ENCODE measurements around the gene FANCM.
"Not testable (repeated sequence)": the region's sequence is repeated elsewhere in the genome, so short reads cannot be mapped to it uniquely, and the experiment has no call there.

FANCM gene

GRCh38 chr14:45135659-45136395 is at the start of gene FANCM:
Gene FANCM, plus strand, starts transcription at chr14:45135930. Its CDS starts 102 bp downstream, at chr14:45136032.
- peak; percentile 99 for DNase-seq (ENCODE audit: low read depth)

GRCh38 chr14:45089813-45090212 is 45.9 kb upstream of the FANCM start:
- peak; percentile 45 for DNase-seq (ENCODE audit: low read depth)

- peak; percentile 45 for DNase-seq (ENCODE audit: low read depth)
Measured at GRCh38 chr14:45091710-45092109, 44.0 kb upstream of the FANCM start.

GRCh38 chr14:45094275-45094674 is 41.5 kb upstream of the FANCM start:
- no peak for DNase-seq (ENCODE audit: low read depth)

- DNase-seq (ENCODE audit: low read depth) = no peak
Measured at GRCh38 chr14:45095143-45095542, 40.6 kb upstream of the FANCM start.

GRCh38 chr14:45096218-45096617 is 39.5 kb upstream of the FANCM start:
- DNase-seq (ENCODE audit: low read depth) = no peak

GRCh38 chr14:45103806-45104205 is 31.9 kb upstream of the FANCM start:
- DNase-seq (ENCODE audit: low read depth) = no peak

- no peak for DNase-seq (ENCODE audit: low read depth)
Measured at GRCh38 chr14:45104561-45104960, 31.2 kb upstream of the FANCM start.

- peak; percentile 77 for DNase-seq (ENCODE audit: low read depth)
Measured at GRCh38 chr14:45112896-45113781, 22.6 kb upstream of the FANCM start.

GRCh38 chr14:45114327-45114726 is 21.4 kb upstream of the FANCM start:
- DNase-seq (ENCODE audit: low read depth) = no peak

GRCh38 chr14:45118594-45118993 is 17.1 kb upstream of the FANCM start:
- no peak for DNase-seq (ENCODE audit: low read depth)

- no peak for DNase-seq (ENCODE audit: low read depth)
Measured at GRCh38 chr14:45120096-45120495, 15.6 kb upstream of the FANCM start.

GRCh38 chr14:45123271-45123670 is 12.5 kb upstream of the FANCM start:
- no peak for DNase-seq (ENCODE audit: low read depth)

GRCh38 chr14:45125754-45126153 is 10.0 kb upstream of the FANCM start:
- DNase-seq (ENCODE audit: low read depth) = no peak

GRCh38 chr14:45128963-45129629 is 6.6 kb upstream of the FANCM start:
- no peak for DNase-seq (ENCODE audit: low read depth)

GRCh38 chr14:45133683-45134050 is 2.1 kb upstream of the FANCM start:
- DNase-seq (ENCODE audit: low read depth) = no peak

- peak; percentile 99 for DNase-seq (ENCODE audit: low read depth)
Measured at GRCh38 chr14:45134051-45134958, 1.4 kb upstream of the FANCM start, which contains the start of gene FKBP3. Gene FKBP3, minus strand, starts transcription at chr14:45134481. Its CDS starts 25 bp downstream, at chr14:45134456.

GRCh38 chr14:45135156-45135555 is 574 bp upstream of the FANCM start:
- DNase-seq (ENCODE audit: low read depth) = peak; percentile 59

GRCh38 chr14:45136399-45136798 is 669 bp downstream of the FANCM start:
- no peak for DNase-seq (ENCODE audit: low read depth)

- no peak for DNase-seq (ENCODE audit: low read depth)
Measured at GRCh38 chr14:45140661-45141187, 5.0 kb downstream of the FANCM start.

GRCh38 chr14:45142083-45142482 is 6.4 kb downstream of the FANCM start:
- not testable (repeated sequence) for DNase-seq (ENCODE audit: low read depth)
